Measurements from ENCODE around the gene KIAA0408. TPM values are rescaled to one million over a fixed set of nuclear protein-coding genes. Genes with fewer than 3 reads are reported as not detected.

The KIAA0408 gene
- 1 to 10 TPM; 1.5 to 1.8 TPM for total RNA-seq

DNA sequence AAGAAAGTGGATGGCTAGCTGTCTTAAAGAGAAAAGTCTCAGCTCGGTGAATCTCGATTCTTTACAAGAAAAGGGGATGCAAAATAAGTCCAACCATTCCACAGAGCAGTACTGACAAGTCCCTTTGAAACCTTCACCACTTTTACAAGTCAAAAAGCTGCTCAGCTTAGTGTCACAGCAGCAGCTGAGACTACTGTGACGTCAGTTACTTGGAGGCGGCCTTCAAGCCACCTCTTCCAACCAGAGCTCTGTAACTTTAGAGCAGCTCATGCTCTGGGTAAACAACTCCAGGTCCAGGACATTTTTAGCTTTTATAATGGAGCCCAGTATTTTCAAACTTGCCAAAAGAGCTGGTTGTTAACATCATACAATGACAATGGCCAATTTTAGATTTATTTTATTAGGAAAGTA, at the start of gene KIAA0408:
Gene KIAA0408 (minus strand): TSS at position 159 of the 411 bp plus-strand sequence. CDS start 5,408 bp downstream, outside the sequence.
- H3K4me1 ChIP-seq: peaks cover 0 to 5% of the 10 kb centered on the region in 2 donors
- no peaks in the 10 kb centered on the region for H3K9me3 ChIP-seq
- DNase-seq (ENCODE audit: low spot score): peak; percentile 75
- H3K4me3 ChIP-seq: peak within 1 kb of the TSS; percentile 30 to 33
- TF ChIP-seq CTCF (IDR thresholded peaks at IDR 0.05): no peak
- peak within 1 kb of the TSS; percentile 68 to 82 for H3K27ac ChIP-seq
- no peaks in the 10 kb centered on the region for H3K36me3 ChIP-seq
- no peaks in the 10 kb centered on the region for H3K27me3 ChIP-seq

DNA sequence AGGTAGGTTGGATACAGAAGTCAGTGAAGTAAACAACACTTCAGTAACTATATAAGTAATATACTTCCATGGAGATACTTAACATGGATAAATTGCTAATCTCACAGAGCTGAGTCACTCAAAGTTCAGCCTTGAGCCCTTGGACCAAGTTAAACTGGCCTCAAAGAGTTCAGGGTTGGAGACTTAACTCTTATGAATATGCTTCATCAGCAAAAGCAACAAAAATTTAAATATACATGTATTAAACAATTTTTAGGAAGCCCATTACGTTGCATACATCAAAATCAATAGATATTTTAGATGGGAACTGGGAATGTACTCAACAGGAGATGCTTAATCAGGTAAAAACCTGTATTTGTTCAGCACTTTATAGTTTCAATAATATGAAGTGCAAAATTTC, 47.7 kb upstream of the KIAA0408 start:
- no peak overlapping the region for H3K4me3 ChIP-seq
- no peaks in the 10 kb centered on the region for H3K9me3 ChIP-seq
- TF ChIP-seq CTCF (IDR thresholded peaks at IDR 0.05): no peak
- no peaks in the 10 kb centered on the region for H3K4me1 ChIP-seq
- no peak overlapping the region for H3K27ac ChIP-seq
- DNase-seq (ENCODE audit: low spot score): no peak
- H3K27me3 ChIP-seq: no peaks in the 10 kb centered on the region
- no peaks in the 10 kb centered on the region for H3K36me3 ChIP-seq

DNA sequence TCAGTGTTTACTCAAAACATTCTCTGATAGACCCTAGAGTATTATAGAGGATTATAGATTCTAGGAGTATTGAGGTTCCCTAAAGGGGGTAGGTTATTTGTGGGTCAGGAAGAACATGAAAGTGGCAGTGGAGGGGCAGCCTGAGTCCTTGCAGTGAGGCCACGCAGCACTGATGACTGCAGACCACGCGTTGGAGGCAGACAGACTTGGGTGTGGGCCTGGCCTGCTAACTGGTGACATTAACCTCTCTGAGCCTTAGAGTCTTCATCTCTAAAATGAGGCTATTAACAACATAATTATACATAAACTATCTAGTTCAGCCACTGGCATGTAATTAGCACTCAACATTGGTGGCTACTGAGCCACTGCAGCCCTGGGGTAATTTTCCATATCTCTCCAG, 43.8 kb upstream of the KIAA0408 start:
- H3K4me3 ChIP-seq: no peak overlapping the region
- no peak overlapping the region for H3K27ac ChIP-seq
- no peaks in the 10 kb centered on the region for H3K36me3 ChIP-seq
- no peak for DNase-seq (ENCODE audit: low spot score)
- H3K9me3 ChIP-seq: no peaks in the 10 kb centered on the region
- no peaks in the 10 kb centered on the region for H3K27me3 ChIP-seq
- H3K4me1 ChIP-seq: no peaks in the 10 kb centered on the region
- TF ChIP-seq CTCF (IDR thresholded peaks at IDR 0.05): no peak

DNA sequence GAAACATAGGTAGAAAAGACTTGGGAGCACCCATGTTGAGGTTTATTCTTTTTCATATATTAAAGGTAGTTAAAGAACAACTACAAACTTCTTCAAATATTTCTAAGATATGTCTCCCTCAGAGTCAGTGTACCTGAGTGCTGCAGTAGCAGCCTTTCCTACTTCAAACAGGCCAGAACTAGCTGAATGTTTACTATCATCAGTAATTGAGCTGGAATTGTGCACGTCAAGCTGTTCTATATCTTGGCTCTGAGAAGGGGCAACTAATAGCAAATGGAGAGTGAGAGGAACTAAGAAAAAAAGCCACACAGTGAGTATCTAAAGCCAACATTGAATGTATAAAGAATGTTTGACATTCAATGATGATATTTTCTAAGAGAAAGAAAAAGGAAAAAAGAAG, 38.2 kb upstream of the KIAA0408 start:
- H3K27ac ChIP-seq: no peak overlapping the region
- H3K36me3 ChIP-seq: no peaks in the 10 kb centered on the region
- DNase-seq (ENCODE audit: low spot score): no peak
- H3K4me1 ChIP-seq: no peaks in the 10 kb centered on the region
- no peaks in the 10 kb centered on the region for H3K9me3 ChIP-seq
- H3K4me3 ChIP-seq: no peak overlapping the region
- no peak for TF ChIP-seq CTCF (IDR thresholded peaks at IDR 0.05)
- no peaks in the 10 kb centered on the region for H3K27me3 ChIP-seq

- TF ChIP-seq CTCF (IDR thresholded peaks at IDR 0.05): no peak
- H3K27me3 ChIP-seq: no peaks in the 10 kb centered on the region
- H3K36me3 ChIP-seq: no peaks in the 10 kb centered on the region
- H3K9me3 ChIP-seq: no peaks in the 10 kb centered on the region
- no peak for DNase-seq (ENCODE audit: low spot score)
- H3K4me1 ChIP-seq: no peaks in the 10 kb centered on the region
- no peak overlapping the region for H3K27ac ChIP-seq
- no peak overlapping the region for H3K4me3 ChIP-seq
These were observed 37.3 kb upstream of the KIAA0408 start for GRCh38 chr6:127496471-127496870.

GRCh38 chr6:127494240-127494767, 35.1 kb upstream of the KIAA0408 start:
- Histone ChIP-seq H3K4me3 (no peak overlapping the region), H3K9me3 (no peaks in the 10 kb centered on the region), H3K4me1 (no peaks in the 10 kb centered on the region), H3K27me3 (no peaks in the 10 kb centered on the region), H3K36me3 (no peaks in the 10 kb centered on the region), H3K27ac (no peak overlapping the region)
- no peak for TF ChIP-seq CTCF (IDR thresholded peaks at IDR 0.05)
- DNase-seq (ENCODE audit: low spot score): no peak
